Muscle layer of colon (tissue), 2 donors: ENCODE results near the gene CSNK2A1.
"Not testable (repeated sequence)": the region's sequence is repeated elsewhere in the genome, so short reads cannot be mapped to it uniquely, and the experiment has no call there.

Experiments used
- H3K27ac ChIP-seq: one replicate; pipeline ENCODE4 v1.7.0; 2013; ENCODE audit warnings: low read depth, mild to moderate bottlenecking, low read length, moderate library complexity
- H3K27me3 ChIP-seq, 2 donors: one replicate each; pipeline ENCODE4 v1.7.0; 2013; ENCODE audit warnings: low read length in 2 of 2, mild to moderate bottlenecking in 2 of 2; ENCODE audit not compliant: insufficient read depth in 2 of 2, control insufficient read depth in 1 of 2
- H3K36me3 ChIP-seq: one replicate; pipeline ENCODE4 v1.7.0; 2013; ENCODE audit warnings: mild to moderate bottlenecking, low read length; ENCODE audit not compliant: insufficient read depth
- H3K4me1 ChIP-seq: one replicate; pipeline ENCODE4 v1.7.0; 2013; ENCODE audit warnings: mild to moderate bottlenecking, low read length; ENCODE audit not compliant: insufficient read depth
- H3K4me3 ChIP-seq, 2 donors: one replicate each; pipeline ENCODE4 v1.7.0; 2013; ENCODE audit warnings: low read length in 2 of 2, low read depth in 1 of 2, mild to moderate bottlenecking in 1 of 2, moderate library complexity in 1 of 2
- H3K9ac ChIP-seq: one replicate; pipeline ENCODE4 v1.7.0; 2013; ENCODE audit warnings: low read length
- H3K9me3 ChIP-seq: one replicate; pipeline ENCODE4 v1.7.0; 2013; ENCODE audit warnings: mild to moderate bottlenecking, low read length
- donor health status: abdominal sarcoma.
- donor health status: Adenocarcinoma of cecum.

CSNK2A1 gene

DNA sequence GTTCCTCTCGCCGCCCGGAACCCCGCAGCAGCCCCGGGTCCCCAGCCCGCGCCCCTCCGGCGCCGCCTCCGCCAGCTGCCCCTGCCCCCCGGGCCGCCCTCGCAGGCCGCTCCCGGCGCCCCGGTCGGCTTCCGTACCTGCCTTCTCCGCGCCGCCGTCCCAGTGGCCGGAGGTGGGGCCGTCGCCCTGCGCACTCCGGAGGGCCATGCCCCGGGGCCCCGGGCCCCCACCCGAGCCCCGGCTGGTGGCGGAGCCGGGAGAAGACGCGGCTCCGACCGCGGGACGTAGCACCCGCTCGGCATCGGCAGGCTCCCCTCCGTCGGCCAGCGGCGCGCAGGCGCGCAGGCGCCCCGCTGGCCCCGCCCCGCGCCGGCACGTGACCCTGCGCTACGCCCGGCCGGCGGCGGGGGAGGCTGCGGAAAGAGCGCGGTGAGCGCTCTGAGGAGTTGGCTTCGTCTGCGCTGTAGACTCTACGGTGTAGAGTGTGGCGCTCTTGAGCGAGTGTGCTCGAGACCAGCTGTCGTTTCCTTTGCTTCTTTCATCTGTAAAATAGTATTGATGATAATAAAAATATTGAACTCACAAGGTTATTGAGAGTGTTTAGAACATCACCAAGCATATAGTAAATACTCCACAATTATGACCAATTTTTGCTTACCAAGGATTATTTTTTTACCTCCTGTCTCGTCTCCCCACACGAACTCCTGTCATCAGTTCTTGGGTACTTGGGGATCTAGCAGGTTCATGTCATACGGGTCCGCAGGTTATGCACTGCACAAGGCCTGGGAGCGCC, 81.2 kb downstream of the CSNK2A1 start, which contains the start of gene TBC1D20:
TSS of gene TBC1D20 (minus strand) at position 335 of the 793 bp plus-strand sequence. CDS start at position 207, 128 bp downstream.
- Histone ChIP-seq H3K36me3 (no peaks in the 10 kb centered on the region), H3K4me1 (peaks cover 31% of the 10 kb centered on the region), H3K27ac (peak within 1 kb of the TSS; percentile 78), H3K4me3 (peak within 1 kb of the TSS; percentile 67 to 79), H3K9ac (peak within 1 kb of the TSS; percentile 57), H3K27me3 (no peaks in the 10 kb centered on the region), H3K9me3 (no peaks in the 10 kb centered on the region)

GRCh38 chr20:461254-462198, 82.1 kb downstream of the CSNK2A1 start:
- H3K9ac ChIP-seq: peak overlapping the region; percentile 57
- peak overlapping the region; percentile 62 for H3K27ac ChIP-seq
- H3K4me3 ChIP-seq: peak overlapping the region; percentile 67 to 79
- no peaks in the 10 kb centered on the region for H3K36me3 ChIP-seq
- no peaks in the 10 kb centered on the region for H3K27me3 ChIP-seq
- H3K4me1 ChIP-seq: peaks cover 31% of the 10 kb centered on the region
- no peaks in the 10 kb centered on the region for H3K9me3 ChIP-seq

DNA sequence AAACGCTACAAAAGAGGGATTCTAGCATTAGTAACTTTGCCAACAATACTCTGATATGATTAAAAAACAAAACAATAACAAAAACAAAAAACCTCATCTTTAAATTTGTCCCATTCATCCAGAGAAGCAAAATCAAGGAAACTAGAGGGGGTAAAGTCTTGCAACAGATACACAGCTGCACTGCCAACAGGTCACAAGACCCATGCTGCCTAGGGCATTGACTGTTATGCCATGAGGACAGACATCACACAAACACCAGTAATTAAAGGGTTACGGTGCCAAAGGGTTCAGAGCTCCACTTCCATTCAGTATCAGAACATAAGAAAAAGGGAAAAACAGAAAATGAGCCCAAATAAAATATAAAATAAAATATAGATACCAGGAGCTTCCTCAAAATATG, 82.9 kb downstream of the CSNK2A1 start:
- H3K9me3 ChIP-seq: no peaks in the 10 kb centered on the region
- H3K4me1 ChIP-seq: peaks cover 31% of the 10 kb centered on the region
- H3K9ac ChIP-seq: no peak overlapping the region
- no peaks in the 10 kb centered on the region for H3K36me3 ChIP-seq
- no peak overlapping the region for H3K27ac ChIP-seq
- peak overlapping the region in 1 of 2 donors; percentile 23 for H3K4me3 ChIP-seq
- no peaks in the 10 kb centered on the region for H3K27me3 ChIP-seq

GRCh38 chr20:460180-460579, 83.4 kb downstream of the CSNK2A1 start:
- Histone ChIP-seq H3K4me1 (peaks cover 31% of the 10 kb centered on the region), H3K27me3 (no peaks in the 10 kb centered on the region), H3K36me3 (no peaks in the 10 kb centered on the region), H3K9me3 (no peaks in the 10 kb centered on the region), H3K9ac (no peak overlapping the region), H3K4me3 (no peak overlapping the region), H3K27ac (no peak overlapping the region)

- peaks cover 31% of the 10 kb centered on the region for H3K4me1 ChIP-seq
- H3K9me3 ChIP-seq: no peaks in the 10 kb centered on the region
- no peaks in the 10 kb centered on the region for H3K27me3 ChIP-seq
- no peaks in the 10 kb centered on the region for H3K36me3 ChIP-seq
- no peak overlapping the region for H3K27ac ChIP-seq
- H3K4me3 ChIP-seq: no peak overlapping the region
- no peak overlapping the region for H3K9ac ChIP-seq
Measured at GRCh38 chr20:458776-459175, 84.8 kb downstream of the CSNK2A1 start.

DNA sequence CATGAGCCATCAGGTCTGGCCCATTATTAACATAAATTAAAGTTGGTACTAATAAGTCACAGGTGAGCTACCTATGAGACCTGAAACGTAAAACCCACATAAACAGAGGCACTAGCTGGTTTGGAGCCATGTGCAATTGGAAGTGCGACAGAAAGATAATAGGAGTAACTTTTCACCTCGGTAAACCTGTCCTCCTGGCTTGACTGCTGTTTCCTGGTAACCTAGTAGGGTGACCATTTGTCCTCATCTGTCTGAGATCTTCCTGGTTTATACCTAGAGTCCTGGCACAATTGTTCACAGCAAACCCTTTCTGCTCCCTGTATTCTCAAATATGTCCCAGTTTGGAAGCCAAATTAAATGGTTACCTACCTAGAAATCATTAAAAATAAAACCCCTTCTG, 88.6 kb downstream of the CSNK2A1 start:
- no peaks in the 10 kb centered on the region for H3K27me3 ChIP-seq
- H3K9ac ChIP-seq: no peak overlapping the region
- no peak overlapping the region for H3K4me3 ChIP-seq
- H3K27ac ChIP-seq: no peak overlapping the region
- no peaks in the 10 kb centered on the region for H3K36me3 ChIP-seq
- H3K4me1 ChIP-seq: peaks cover 11% of the 10 kb centered on the region
- H3K9me3 ChIP-seq: no peaks in the 10 kb centered on the region

DNA sequence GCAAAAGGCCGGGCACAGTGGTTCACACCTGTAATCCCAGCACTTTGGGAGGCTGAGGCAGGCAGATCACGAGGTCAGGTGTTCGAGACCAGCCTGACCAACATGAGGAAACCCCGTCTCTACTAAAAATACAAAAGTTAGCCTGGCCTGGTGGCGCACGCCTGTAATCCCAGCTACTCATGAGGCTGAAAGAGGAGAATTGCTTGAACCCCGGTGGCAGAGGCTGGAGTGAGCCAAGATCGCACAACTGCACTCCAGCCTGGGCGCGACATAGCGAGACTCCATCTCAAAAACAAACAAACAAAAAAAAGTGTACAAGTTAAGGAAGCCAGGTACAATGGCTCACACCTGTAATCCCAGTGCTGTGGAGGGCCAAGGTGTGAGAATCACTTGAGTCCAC, 91.6 kb downstream of the CSNK2A1 start:
- H3K9ac ChIP-seq, H3K27ac ChIP-seq, H3K27me3 ChIP-seq, H3K4me3 ChIP-seq, H3K9me3 ChIP-seq, H3K36me3 ChIP-seq, H3K4me1 ChIP-seq: not testable (repeated sequence)

DNA sequence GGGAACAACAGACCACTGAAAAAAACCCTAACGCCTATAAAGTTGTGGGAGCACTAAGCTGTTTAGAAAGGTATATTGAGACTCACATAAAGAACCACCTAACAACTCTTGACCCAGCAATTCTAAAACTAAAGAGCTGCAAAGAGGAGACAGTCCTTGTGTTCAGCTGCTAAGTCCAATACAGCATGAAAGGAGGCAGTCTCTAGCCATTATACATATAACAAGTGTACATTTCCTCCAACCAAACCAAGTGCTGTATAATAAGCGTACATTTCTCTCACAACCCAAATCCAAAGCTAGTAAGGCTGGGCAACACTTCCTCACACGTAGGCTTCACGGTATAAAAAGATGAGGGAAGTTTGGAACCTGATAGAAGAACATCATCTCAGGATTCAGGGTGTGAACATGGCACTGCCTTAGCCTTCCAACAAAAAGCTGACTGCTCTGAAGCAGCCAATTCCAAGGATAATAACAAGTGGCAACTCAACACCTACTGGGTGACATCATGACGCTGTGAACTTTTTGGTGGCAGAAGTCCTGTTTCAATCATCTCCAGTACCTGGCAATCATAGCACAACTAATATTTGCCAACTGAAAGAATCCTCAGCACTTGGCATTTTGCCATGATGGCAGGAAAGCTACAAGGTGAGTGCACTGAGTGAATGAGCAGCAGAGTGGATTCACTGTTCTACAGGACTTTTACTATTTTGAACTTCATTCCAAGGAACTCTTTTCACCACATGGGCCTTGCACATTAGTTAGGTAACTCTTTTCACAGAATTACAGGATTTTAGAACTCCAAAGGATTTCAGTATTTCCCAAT, 97.9 kb downstream of the CSNK2A1 start:
- Histone ChIP-seq H3K36me3 (peaks cover 29% of the 10 kb centered on the region), H3K9ac (no peak overlapping the region)

DNA sequence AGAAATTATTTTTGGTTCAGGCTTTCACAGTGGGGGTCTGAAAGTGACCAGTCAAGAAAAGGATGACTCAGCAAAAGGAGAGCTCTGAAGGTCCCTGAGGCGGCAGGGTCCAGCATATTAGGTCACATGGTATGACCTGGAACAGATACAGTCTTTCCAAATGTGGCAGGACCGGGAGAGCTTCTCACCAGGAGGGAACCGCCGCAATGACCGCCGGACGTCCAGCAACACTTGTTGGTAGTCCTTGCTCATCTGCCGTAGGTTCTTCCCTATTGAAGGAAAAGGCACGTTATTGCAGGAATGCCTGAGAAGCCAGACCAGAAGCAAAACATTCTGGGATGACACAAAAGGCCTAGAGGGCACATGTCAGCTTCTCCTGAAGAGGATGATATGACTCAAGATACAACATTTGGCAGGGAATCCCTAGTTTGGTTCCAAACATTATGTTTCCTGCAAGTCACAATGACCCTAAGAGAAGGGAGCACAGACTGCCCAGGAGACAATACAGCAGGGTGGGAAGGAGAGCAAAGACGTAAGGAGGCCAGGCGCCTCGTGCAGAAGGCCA, 98.6 kb downstream of the CSNK2A1 start:
- Histone ChIP-seq H3K9ac (no peak overlapping the region), H3K9me3 (no peaks in the 10 kb centered on the region), H3K27me3 (no peaks in the 10 kb centered on the region), H3K36me3 (peaks cover 37% of the 10 kb centered on the region), H3K4me3 (no peak overlapping the region), H3K4me1 (peaks cover 7% of the 10 kb centered on the region), H3K27ac (no peak overlapping the region)

More for the DNA sequence above, 97.9 kb downstream of the CSNK2A1 start:
- H3K27me3 ChIP-seq: no peaks in the 10 kb centered on the region
- no peaks in the 10 kb centered on the region for H3K9me3 ChIP-seq
- no peak overlapping the region for H3K4me3 ChIP-seq
- H3K4me1 ChIP-seq: peaks cover 7% of the 10 kb centered on the region
- no peak overlapping the region for H3K27ac ChIP-seq

DNA sequence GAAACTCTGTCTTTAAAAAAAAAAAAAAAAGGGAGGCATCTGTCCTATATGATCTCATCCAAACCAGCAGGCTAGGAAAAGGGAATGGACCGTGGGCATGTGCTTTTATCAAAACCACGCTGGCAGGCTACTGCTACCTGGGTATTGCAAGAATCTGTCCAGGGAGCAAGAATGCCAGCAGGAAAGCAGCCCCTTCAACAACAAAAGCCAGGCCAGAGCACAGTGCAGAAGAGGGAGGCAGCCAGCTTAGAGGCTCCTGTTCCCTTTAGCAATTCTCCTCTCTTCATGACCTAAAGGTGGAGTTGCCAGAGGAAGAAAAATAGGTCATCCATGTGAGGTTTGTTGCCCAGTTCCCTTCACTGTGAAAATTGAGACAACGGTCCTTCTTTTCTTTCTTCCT, 99.5 kb downstream of the CSNK2A1 start:
- Histone ChIP-seq H3K4me1 (peaks cover 7% of the 10 kb centered on the region), H3K4me3 (no peak overlapping the region), H3K27me3 (no peaks in the 10 kb centered on the region), H3K9me3 (no peaks in the 10 kb centered on the region), H3K36me3 (peaks cover 45% of the 10 kb centered on the region), H3K27ac (no peak overlapping the region), H3K9ac (no peak overlapping the region)
